Naive B cell (primary cell): ENCODE data around the gene SNAPC3. TPM values are rescaled to one million over a fixed set of nuclear protein-coding genes. Genes with fewer than 3 reads are reported as not detected.
A peak's percentile ranks its signal among the peaks of the same experiment; 100 is the strongest.

ENCODE experiments used
- ATAC-seq, 2 donors: fragments of 150-1000 bp; cut with Tn5 transposase; 2 replicates each; pipeline ENCODE4 v1.10.0; 2021; ENCODE audit warnings: low read depth in 2 of 2, mild to moderate bottlenecking in 2 of 2, moderate library complexity in 2 of 2
- DNase-seq: peaks from one replicate; pipeline ENCODE4 v3.0.0; 2022
- H3K27ac Mint-ChIP-seq, 6 donors: one replicate each; pipeline ENCODE4 v1.8.0; 2020 to 2022; ENCODE audit warnings: mild to moderate bottlenecking in 6 of 6, mixed read lengths in 6 of 6, moderate library complexity in 5 of 6, inconsistent platforms in 2 of 6
- H3K27me3 Mint-ChIP-seq, 3 donors: one replicate each; pipeline ENCODE4 v1.8.0; 2021 to 2022; ENCODE audit warnings: mixed read lengths in 3 of 3, mild to moderate bottlenecking in 1 of 3
- H3K36me3 Mint-ChIP-seq, 2 donors: one replicate each; pipeline ENCODE4 v1.8.0; 2020 to 2022; ENCODE audit warnings: mixed read lengths in 2 of 2, inconsistent platforms in 1 of 2, mild to moderate bottlenecking in 1 of 2
- H3K4me1 Mint-ChIP-seq, 3 donors: one replicate each; pipeline ENCODE4 v1.8.0; 2020 to 2022; ENCODE audit warnings: mixed read lengths in 3 of 3, inconsistent platforms in 1 of 3, mild to moderate bottlenecking in 1 of 3, moderate library complexity in 1 of 3
- H3K4me3 Mint-ChIP-seq, 8 donors: one replicate each; pipeline ENCODE4 v1.8.0; 2020 to 2022; ENCODE audit warnings: mild to moderate bottlenecking in 8 of 8, mixed read lengths in 8 of 8, moderate library complexity in 8 of 8, inconsistent platforms in 2 of 8
- H3K9me3 Mint-ChIP-seq, 7 donors: one replicate each; pipeline ENCODE4 v1.8.0; 2020 to 2022; ENCODE audit warnings: mixed read lengths in 7 of 7, mild to moderate bottlenecking in 5 of 7, inconsistent platforms in 2 of 7, moderate library complexity in 1 of 7
- polyA plus RNA-seq, 6 donors: library from polyadenylated mRNA; unstranded; fragments of 300-500 nt; fragmentation: Illumina TruSeq; gene quantifications; one replicate each; pipeline ENCODE4 v1.2.3, GENCODE V29; 2021; ENCODE audit warnings: low read depth in 6 of 6

Gene SNAPC3
- polyA plus RNA-seq, 6 donors from 2014 or later: 16.0 to 25.3 (median 22.0) TPM

GRCh38 chr9:15475923-15476536 is 53.4 kb downstream of the SNAPC3 start:
- ATAC-seq: no peak
- peaks cover 8 to 15% of the 10 kb centered on the region in 2 donors for H3K36me3 Mint-ChIP-seq
- peak overlapping the region in 1 of 6 donors; percentile 16 for H3K27ac Mint-ChIP-seq

GRCh38 chr9:15480028-15480427 is 57.4 kb downstream of the SNAPC3 start:
- Mint-ChIP-seq H3K27ac (peak overlapping the region in 2 of 6 donors; percentile 35 to 82), H3K36me3 (peaks cover 14 to 22% of the 10 kb centered on the region in 2 donors), H3K27me3 (no peaks in the 10 kb centered on the region), H3K4me3 (no peak overlapping the region), H3K9me3 (no peaks in the 10 kb centered on the region), H3K4me1 (peaks cover 15 to 22% (median 20%) of the 10 kb centered on the region in 3 donors)
- ATAC-seq (no peak), DNase-seq (no peak)

More at GRCh38 chr9:15475923-15476536, 53.4 kb downstream of the SNAPC3 start:
- no peak overlapping the region for H3K4me3 Mint-ChIP-seq
- DNase-seq: no peak
- H3K27me3 Mint-ChIP-seq: no peaks in the 10 kb centered on the region
- H3K9me3 Mint-ChIP-seq: no peaks in the 10 kb centered on the region
- peaks cover 0 to 5% (median 4%) of the 10 kb centered on the region in 3 donors for H3K4me1 Mint-ChIP-seq

GRCh38 chr9:15482146-15482545 is 59.5 kb downstream of the SNAPC3 start:
- H3K4me1 Mint-ChIP-seq: peaks cover 15 to 22% (median 20%) of the 10 kb centered on the region in 3 donors
- H3K4me3 Mint-ChIP-seq: peak overlapping the region in 2 of 8 donors; percentile 7 to 22
- H3K27me3 Mint-ChIP-seq: no peaks in the 10 kb centered on the region
- ATAC-seq: no peak
- H3K9me3 Mint-ChIP-seq: no peaks in the 10 kb centered on the region
- no peak for DNase-seq
- peak overlapping the region in 3 of 6 donors; percentile 20 to 70 (median 61) for H3K27ac Mint-ChIP-seq
- H3K36me3 Mint-ChIP-seq: peaks cover 19 to 22% of the 10 kb centered on the region in 2 donors

- H3K4me3 Mint-ChIP-seq: no peak overlapping the region
- H3K27ac Mint-ChIP-seq: peak overlapping the region in 2 of 6 donors; percentile 54 to 72
- ATAC-seq (no peak), DNase-seq (no peak)
- H3K4me1 Mint-ChIP-seq: peaks cover 18 to 23% (median 22%) of the 10 kb centered on the region in 3 donors
- H3K27me3 Mint-ChIP-seq: no peaks in the 10 kb centered on the region
- H3K9me3 Mint-ChIP-seq: no peaks in the 10 kb centered on the region
- H3K36me3 Mint-ChIP-seq: peaks cover 16 to 21% of the 10 kb centered on the region in 2 donors
Observed at GRCh38 chr9:15484802-15485201, 62.1 kb downstream of the SNAPC3 start.

- peak overlapping the region in 4 of 6 donors; percentile 16 to 36 (median 30) for H3K27ac Mint-ChIP-seq
- H3K4me3 Mint-ChIP-seq: no peak overlapping the region
- no peaks in the 10 kb centered on the region for H3K27me3 Mint-ChIP-seq
- H3K9me3 Mint-ChIP-seq: no peaks in the 10 kb centered on the region
- peaks cover 14 to 16% of the 10 kb centered on the region in 2 donors for H3K36me3 Mint-ChIP-seq
- DNase-seq (no peak), ATAC-seq (no peak)
- peaks cover 17 to 21% (median 19%) of the 10 kb centered on the region in 3 donors for H3K4me1 Mint-ChIP-seq
Observed at GRCh38 chr9:15485836-15486666, 63.4 kb downstream of the SNAPC3 start.

GRCh38 chr9:15491950-15492349 is 69.3 kb downstream of the SNAPC3 start:
- ATAC-seq (no peak), DNase-seq (no peak)
- peaks cover 17 to 24% of the 10 kb centered on the region in 2 donors for H3K36me3 Mint-ChIP-seq
- peak overlapping the region in 1 of 6 donors; percentile 57 for H3K27ac Mint-ChIP-seq
- H3K9me3 Mint-ChIP-seq: peaks cover 0 to 10% (median 9%) of the 10 kb centered on the region in 7 donors
- peak overlapping the region in 1 of 8 donors; percentile 32 for H3K4me3 Mint-ChIP-seq
- H3K4me1 Mint-ChIP-seq: peaks cover 16 to 28% (median 17%) of the 10 kb centered on the region in 3 donors
- no peaks in the 10 kb centered on the region for H3K27me3 Mint-ChIP-seq

GRCh38 chr9:15492485-15493150 is 69.9 kb downstream of the SNAPC3 start:
- peaks cover 17 to 24% of the 10 kb centered on the region in 2 donors for H3K36me3 Mint-ChIP-seq
- H3K27ac Mint-ChIP-seq: peak overlapping the region in 2 of 6 donors; percentile 58 to 88
- H3K9me3 Mint-ChIP-seq: peaks cover 0 to 10% (median 9%) of the 10 kb centered on the region in 7 donors
- no peaks in the 10 kb centered on the region for H3K27me3 Mint-ChIP-seq
- peak overlapping the region in 2 of 8 donors; percentile 15 for H3K4me3 Mint-ChIP-seq
- ATAC-seq (no peak), DNase-seq (no peak)
- H3K4me1 Mint-ChIP-seq: peaks cover 16 to 26% (median 17%) of the 10 kb centered on the region in 3 donors

- Mint-ChIP-seq H3K27me3 (no peaks in the 10 kb centered on the region), H3K36me3 (peaks cover 2 to 11% of the 10 kb centered on the region in 2 donors), H3K4me3 (no peak overlapping the region)
Observed at GRCh38 chr9:15498246-15498995, 75.7 kb downstream of the SNAPC3 start.

GRCh38 chr9:15499139-15499538 is 76.5 kb downstream of the SNAPC3 start:
- peaks cover 0 to 8% of the 10 kb centered on the region in 2 donors for H3K36me3 Mint-ChIP-seq
- no peak overlapping the region for H3K4me3 Mint-ChIP-seq
- H3K27ac Mint-ChIP-seq: peak overlapping the region in 2 of 6 donors; percentile 24 to 88
- H3K4me1 Mint-ChIP-seq: peaks cover 17 to 31% (median 23%) of the 10 kb centered on the region in 3 donors
- no peak for DNase-seq
- no peak for ATAC-seq
- no peaks in the 10 kb centered on the region for H3K27me3 Mint-ChIP-seq
- H3K9me3 Mint-ChIP-seq: no peaks in the 10 kb centered on the region

More at GRCh38 chr9:15498246-15498995, 75.7 kb downstream of the SNAPC3 start:
- Mint-ChIP-seq H3K27ac (peak overlapping the region in 2 of 6 donors; percentile 20 to 43), H3K4me1 (peaks cover 20 to 31% (median 20%) of the 10 kb centered on the region in 3 donors), H3K9me3 (peaks cover 0 to 4% (median under 1%) of the 10 kb centered on the region in 7 donors)
- ATAC-seq (no peak), DNase-seq (no peak)

GRCh38 chr9:15501179-15501578 is 78.5 kb downstream of the SNAPC3 start:
- Mint-ChIP-seq H3K4me1 (peaks cover 15 to 30% (median 26%) of the 10 kb centered on the region in 3 donors), H3K4me3 (no peak overlapping the region), H3K9me3 (no peaks in the 10 kb centered on the region), H3K27ac (no peak overlapping the region), H3K36me3 (peaks cover 0 to 11% of the 10 kb centered on the region in 2 donors), H3K27me3 (no peaks in the 10 kb centered on the region)
- DNase-seq (no peak), ATAC-seq (no peak)

GRCh38 chr9:15501803-15502202 is 79.1 kb downstream of the SNAPC3 start:
- DNase-seq: no peak
- peaks cover 13 to 32% (median 32%) of the 10 kb centered on the region in 3 donors for H3K4me1 Mint-ChIP-seq

GRCh38 chr9:15505921-15506320 is 83.2 kb downstream of the SNAPC3 start:
- DNase-seq (peak; percentile 19), ATAC-seq (peak; percentile 55 to 56)
- H3K27ac Mint-ChIP-seq: peak overlapping the region in 1 of 6 donors; percentile 2
- H3K27me3 Mint-ChIP-seq: no peaks in the 10 kb centered on the region
- H3K36me3 Mint-ChIP-seq: peaks cover 11 to 29% of the 10 kb centered on the region in 2 donors
- H3K9me3 Mint-ChIP-seq: no peaks in the 10 kb centered on the region
- H3K4me3 Mint-ChIP-seq: peak overlapping the region in 1 of 8 donors; percentile 17
- peaks cover 38 to 51% (median 51%) of the 10 kb centered on the region in 3 donors for H3K4me1 Mint-ChIP-seq

More at GRCh38 chr9:15501803-15502202, 79.1 kb downstream of the SNAPC3 start:
- ATAC-seq: no peak
- Mint-ChIP-seq H3K27ac (peak overlapping the region in 1 of 6 donors; percentile 49), H3K9me3 (no peaks in the 10 kb centered on the region), H3K36me3 (peaks cover 1 to 16% of the 10 kb centered on the region in 2 donors), H3K4me3 (no peak overlapping the region), H3K27me3 (no peaks in the 10 kb centered on the region)
